GM18499 (cell line): ENCODE results near the gene LETMD1.
"Not testable (repeated sequence)": the region's sequence is repeated elsewhere in the genome, so short reads cannot be mapped to it uniquely, and the experiment has no call there.

Experiments
- ATAC-seq: cut with Tn5 transposase; IDR thresholded peaks from one replicate; pipeline ENCODE4 v1.9.1; 2021; ENCODE audit warnings: moderate number of reproducible peaks; ENCODE audit not compliant: insufficient read depth, unreplicated experiment

The LETMD1 gene, protein sequence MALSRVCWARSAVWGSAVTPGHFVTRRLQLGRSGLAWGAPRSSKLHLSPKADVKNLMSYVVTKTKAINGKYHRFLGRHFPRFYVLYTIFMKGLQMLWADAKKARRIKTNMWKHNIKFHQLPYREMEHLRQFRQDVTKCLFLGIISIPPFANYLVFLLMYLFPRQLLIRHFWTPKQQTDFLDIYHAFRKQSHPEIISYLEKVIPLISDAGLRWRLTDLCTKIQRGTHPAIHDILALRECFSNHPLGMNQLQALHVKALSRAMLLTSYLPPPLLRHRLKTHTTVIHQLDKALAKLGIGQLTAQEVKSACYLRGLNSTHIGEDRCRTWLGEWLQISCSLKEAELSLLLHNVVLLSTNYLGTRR

DNA sequence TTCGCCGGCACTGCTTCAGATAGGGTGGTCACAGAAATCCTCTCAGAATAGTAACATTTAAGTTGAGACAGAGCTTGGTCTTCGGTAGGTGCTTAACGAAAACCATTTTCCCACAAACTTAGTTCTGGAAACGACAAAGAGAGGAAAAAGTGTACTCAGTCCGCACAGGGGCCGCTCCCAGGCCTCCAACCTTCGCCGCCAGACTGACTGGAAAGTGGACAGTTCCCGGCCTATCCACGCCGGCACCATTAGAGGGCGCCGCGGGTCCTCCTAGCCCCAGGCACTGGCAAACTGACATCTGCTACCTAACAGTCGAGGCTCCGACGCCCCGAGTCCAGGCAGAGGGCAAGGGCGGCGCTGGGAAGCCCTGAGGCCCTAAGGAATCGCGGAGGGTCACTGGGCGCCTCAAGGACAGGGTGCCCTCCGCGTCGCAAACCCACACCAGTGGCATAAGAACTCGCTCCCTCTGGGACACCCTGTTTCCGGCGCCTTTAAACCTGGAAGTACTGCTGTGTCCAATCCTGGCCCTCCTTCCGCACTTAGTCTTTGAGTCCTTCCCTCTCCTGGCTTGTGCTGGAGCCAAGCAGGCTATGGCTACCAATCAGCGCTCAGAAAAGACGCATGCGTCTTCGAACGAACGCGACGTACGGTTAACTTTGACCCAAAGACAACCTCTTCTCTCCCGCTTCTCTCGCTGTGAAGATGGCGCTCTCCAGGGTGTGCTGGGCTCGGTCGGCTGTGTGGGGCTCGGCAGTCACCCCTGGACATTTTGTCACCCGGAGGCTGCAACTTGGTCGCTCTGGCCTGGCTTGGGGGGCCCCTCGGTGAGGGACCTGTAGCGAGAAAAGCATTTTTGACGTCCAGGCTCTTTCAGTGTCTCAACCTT lies at the start of gene LETMD1:
Gene LETMD1 (plus strand): TSS at position 673 of the 886 bp plus-strand sequence. CDS start 30 bp downstream, at position 703.
- peak; percentile 90 for ATAC-seq

- no peak for ATAC-seq
These were observed 49.0 kb upstream of the LETMD1 start for GRCh38 chr12:50999093-50999492.

GRCh38 chr12:51000245-51000644 lies 47.9 kb upstream of the LETMD1 start:
- no peak for ATAC-seq

GRCh38 chr12:51001799-51002198 lies 46.3 kb upstream of the LETMD1 start:
- no peak for ATAC-seq

- no peak for ATAC-seq
These were observed 43.6 kb upstream of the LETMD1 start for GRCh38 chr12:51004504-51004903.

DNA sequence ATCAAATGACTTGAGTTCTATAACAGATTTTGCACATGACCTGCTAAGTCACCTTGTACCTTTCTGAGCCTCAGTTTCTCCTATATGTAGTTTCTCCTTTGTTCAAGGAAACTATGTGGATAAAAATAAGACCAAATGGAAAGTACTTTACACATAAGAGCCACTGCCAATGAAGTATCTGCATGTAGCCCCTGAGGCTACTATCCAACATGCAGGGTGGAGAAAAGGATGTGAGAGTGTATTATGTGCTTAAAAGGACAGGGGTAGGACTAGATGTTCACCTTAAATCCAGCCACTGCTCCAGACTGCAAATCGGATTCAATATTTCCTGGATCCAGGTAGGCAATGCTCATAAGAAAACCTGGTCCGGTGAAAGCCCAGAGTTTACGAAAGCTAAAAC lies 43.1 kb upstream of the LETMD1 start:
- no peak for ATAC-seq

- ATAC-seq = no peak
These were observed 42.5 kb upstream of the LETMD1 start for GRCh38 chr12:51005671-51006070.

DNA sequence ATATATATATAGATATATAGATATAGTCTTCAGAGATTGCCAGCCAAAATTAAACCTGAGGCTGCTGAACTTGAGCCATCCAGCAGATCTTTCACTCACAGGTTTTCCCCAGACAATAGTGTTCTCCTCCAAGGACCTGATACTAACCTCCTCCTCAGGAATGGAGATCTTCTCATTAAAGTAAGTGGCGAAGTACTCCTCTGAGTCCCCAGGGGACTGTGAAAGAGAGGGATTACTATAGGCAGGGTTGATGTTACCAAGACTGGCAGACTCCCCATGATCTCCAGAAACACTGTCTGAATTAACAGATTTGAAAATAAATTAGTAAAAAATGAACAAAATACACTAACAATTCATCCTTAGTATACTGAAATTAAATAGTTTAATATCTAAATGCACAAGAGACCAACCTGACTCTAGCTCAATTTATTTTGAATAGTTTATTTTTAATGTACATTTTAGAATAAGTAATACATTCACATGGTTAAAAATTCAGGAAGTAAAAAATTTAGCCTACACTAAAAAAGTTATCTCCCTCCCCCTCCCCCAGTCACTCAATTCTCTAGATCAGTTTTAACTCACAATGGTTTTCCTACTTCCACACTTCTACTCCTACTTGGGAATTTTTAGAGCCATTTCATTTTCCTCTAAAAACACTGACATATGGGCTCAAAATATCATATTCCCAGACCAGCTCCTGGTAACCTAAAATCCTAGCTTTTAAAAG lies 39.6 kb upstream of the LETMD1 start:
- no peak for ATAC-seq

DNA sequence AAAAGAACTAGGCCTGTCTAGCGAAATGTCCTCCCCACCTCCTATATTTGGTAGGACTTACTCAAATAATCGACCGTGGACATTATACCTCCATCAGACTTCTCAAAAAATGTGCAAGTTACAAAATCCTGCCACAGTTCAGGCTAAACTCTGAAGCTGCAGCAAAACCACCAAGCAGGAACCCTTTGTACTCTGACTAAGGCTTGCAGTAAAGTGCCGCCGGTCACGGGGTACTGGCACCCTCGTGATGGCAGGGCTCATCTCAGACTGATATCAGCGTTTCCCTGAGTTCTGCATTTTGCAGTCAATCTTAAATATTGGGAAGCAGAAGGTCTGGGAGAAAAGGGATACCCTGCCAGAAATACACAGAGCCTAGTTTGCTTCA lies 39.1 kb upstream of the LETMD1 start:
- ATAC-seq = no peak

- ATAC-seq = no peak
These were observed 36.2 kb upstream of the LETMD1 start for GRCh38 chr12:51011955-51012354.

- ATAC-seq = no peak
These were observed 35.4 kb upstream of the LETMD1 start for GRCh38 chr12:51012570-51013236.

GRCh38 chr12:51013441-51013840 lies 34.7 kb upstream of the LETMD1 start:
- ATAC-seq = no peak

DNA sequence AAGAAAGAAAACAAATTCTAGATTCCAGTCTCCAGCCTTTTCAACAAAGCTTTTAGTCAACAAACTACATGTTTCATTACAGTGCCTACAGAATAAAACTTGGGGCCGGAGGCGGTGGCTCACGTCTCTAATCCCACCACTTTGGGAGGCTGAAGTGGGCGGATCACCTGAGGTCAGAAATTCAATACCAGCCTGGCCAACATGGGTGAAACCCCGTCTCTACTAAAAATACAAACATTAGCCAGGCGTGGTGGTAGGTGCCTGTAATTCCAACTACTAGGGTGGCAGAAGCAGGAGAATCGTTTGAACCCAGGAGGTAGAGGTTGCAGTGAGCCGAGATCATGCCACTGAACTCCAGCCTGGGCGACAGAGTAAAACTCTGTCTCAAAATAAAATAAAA lies 33.7 kb upstream of the LETMD1 start:
- ATAC-seq = not testable (repeated sequence)

GRCh38 chr12:51017452-51017851 lies 30.7 kb upstream of the LETMD1 start:
- ATAC-seq = no peak

DNA sequence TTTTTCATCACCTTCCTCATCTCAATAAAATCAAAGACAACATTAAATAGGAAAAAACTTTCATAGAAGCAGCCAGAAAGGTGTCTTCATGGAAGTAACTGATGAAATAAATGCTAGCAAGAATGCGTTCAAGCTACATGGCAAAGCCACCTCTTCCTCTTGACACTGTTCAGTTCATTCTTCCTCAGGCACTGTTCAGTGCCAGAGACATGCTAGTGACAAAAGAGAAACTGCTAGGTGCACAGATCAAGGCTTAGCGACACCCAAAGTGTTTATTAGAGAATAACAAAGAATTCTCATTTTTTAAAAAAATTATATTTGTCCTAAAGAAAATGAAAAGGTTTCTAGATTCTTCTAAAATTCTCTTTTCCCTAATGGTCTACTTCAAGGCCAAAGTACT lies 29.2 kb upstream of the LETMD1 start:
- no peak for ATAC-seq

- no peak for ATAC-seq
These were observed 28.2 kb upstream of the LETMD1 start for GRCh38 chr12:51019927-51020326.

GRCh38 chr12:51020448-51021182 lies 27.5 kb upstream of the LETMD1 start:
- ATAC-seq = no peak

DNA sequence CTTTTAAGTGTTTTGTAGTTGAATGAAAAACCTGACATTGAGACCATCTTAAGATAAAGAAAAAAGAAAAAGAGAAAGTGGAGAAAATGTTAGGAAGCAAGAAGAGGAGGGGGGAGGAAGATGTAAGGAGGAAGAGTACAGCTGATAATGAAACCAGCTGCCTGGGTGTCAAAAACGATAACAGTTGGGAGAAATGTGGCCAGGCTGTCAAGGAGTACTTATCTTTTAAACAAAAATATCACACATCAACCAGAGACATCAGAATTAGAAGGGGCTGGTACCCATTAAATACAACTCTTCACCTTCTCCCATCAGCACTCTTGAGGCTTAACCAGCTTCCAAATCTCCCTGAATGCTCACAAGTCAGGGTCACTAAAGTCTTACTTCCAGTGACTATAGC lies 26.4 kb upstream of the LETMD1 start:
- ATAC-seq = no peak

- no peak for ATAC-seq
These were observed 24.3 kb upstream of the LETMD1 start for GRCh38 chr12:51023625-51024382.
